HFFc6 (cell line): ENCODE results near the gene PGF. TPM values are rescaled to one million over a fixed set of nuclear protein-coding genes. Genes with fewer than 3 reads are reported as not detected.

ENCODE experiments used
- DNase-seq: peaks from one replicate; pipeline ENCODE4 v3.0.0-alpha.2; 2018
- H3K27ac Mint-ChIP-seq: 2 replicates; pipeline ENCODE4 v1.8.0; 2020; ENCODE audit warnings: mild to moderate bottlenecking, mixed read lengths
- H3K27me3 Mint-ChIP-seq: 2 replicates; pipeline ENCODE4 v1.8.0; 2021; ENCODE audit warnings: mild to moderate bottlenecking, moderate library complexity, mixed read lengths; ENCODE audit not compliant: insufficient read depth
- H3K36me3 Mint-ChIP-seq: 2 replicates; pipeline ENCODE4 v1.8.0; 2021; ENCODE audit warnings: low read depth, mixed read lengths
- H3K4me1 Mint-ChIP-seq: 2 replicates; pipeline ENCODE4 v1.8.0; 2020; ENCODE audit warnings: low read depth, mixed read lengths
- H3K4me3 Mint-ChIP-seq: 2 replicates; pipeline ENCODE4 v1.8.0; 2020; ENCODE audit warnings: mild to moderate bottlenecking, moderate library complexity, mixed read lengths
- H3K9me3 Mint-ChIP-seq: 2 replicates; pipeline ENCODE4 v1.8.0; 2020; ENCODE audit warnings: mild to moderate bottlenecking, mixed read lengths
- total RNA-seq, 6 experiments: library from RNA; stranded (reverse); fragmentation: NEBNext Ultra II Directional; extraction: Animal tissue kit (Norgen Biotek cat#: 25700); gene quantifications; 2 replicates in 1 of 6; 3 replicates in 5 of 6; pipeline ENCODE4 v1.2.3, GENCODE V29; 2021
- TF ChIP-seq, protein P1 (sequence below): fragments of 200-600 bp; sonication (generic); IDR thresholded peaks from 2 replicates; pipeline ENCODE4 v1.5.0; 2021; ENCODE audit warnings: antibody characterized with exemption, mild to moderate bottlenecking

Gene PGF
- total RNA-seq, 6 experiments from 2014 or later: 0.87 to 2.9 (median 2.7) TPM

DNA sequence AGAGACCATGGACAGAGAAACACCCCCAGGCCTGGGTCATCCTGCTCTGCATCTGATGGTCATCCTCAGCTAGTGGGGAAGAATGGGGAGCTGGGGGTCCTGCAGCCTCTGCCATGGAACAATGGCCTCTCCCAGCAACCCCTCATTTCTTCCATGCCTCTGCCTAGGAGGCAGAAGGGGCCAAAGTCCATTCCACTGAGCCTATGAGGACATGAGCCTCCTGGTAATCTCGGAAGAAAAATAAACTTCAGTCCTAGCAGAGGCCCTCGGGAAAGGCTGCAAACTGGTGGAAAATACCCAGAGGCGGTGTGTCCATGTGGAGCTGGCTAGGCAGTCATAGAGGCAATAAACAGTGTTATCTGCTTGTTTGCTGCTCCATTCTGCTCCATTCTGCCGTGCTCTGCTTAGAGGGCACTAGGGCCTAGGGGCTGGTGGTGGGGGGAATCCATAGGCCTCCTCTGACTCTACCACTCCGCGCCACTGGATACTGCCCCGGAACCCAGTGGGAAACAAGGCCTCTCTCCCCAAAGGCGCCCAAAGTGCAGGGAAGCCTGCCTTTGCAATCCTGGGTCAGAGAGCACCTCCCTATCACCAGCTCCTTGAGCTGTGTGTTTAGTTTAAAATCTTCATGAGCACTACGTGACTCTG is 4.5 kb downstream of the PGF start:
- TF ChIP-seq, protein P1, sequence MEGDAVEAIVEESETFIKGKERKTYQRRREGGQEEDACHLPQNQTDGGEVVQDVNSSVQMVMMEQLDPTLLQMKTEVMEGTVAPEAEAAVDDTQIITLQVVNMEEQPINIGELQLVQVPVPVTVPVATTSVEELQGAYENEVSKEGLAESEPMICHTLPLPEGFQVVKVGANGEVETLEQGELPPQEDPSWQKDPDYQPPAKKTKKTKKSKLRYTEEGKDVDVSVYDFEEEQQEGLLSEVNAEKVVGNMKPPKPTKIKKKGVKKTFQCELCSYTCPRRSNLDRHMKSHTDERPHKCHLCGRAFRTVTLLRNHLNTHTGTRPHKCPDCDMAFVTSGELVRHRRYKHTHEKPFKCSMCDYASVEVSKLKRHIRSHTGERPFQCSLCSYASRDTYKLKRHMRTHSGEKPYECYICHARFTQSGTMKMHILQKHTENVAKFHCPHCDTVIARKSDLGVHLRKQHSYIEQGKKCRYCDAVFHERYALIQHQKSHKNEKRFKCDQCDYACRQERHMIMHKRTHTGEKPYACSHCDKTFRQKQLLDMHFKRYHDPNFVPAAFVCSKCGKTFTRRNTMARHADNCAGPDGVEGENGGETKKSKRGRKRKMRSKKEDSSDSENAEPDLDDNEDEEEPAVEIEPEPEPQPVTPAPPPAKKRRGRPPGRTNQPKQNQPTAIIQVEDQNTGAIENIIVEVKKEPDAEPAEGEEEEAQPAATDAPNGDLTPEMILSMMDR: no peak
- no peak overlapping the region for H3K27ac Mint-ChIP-seq
- DNase-seq: no peak
- peaks cover 14% of the 10 kb centered on the region for H3K4me1 Mint-ChIP-seq
- no peaks in the 10 kb centered on the region for H3K9me3 Mint-ChIP-seq
- H3K36me3 Mint-ChIP-seq: no peaks in the 10 kb centered on the region
- no peak overlapping the region for H3K4me3 Mint-ChIP-seq
- H3K27me3 Mint-ChIP-seq: peaks cover 2% of the 10 kb centered on the region

DNA sequence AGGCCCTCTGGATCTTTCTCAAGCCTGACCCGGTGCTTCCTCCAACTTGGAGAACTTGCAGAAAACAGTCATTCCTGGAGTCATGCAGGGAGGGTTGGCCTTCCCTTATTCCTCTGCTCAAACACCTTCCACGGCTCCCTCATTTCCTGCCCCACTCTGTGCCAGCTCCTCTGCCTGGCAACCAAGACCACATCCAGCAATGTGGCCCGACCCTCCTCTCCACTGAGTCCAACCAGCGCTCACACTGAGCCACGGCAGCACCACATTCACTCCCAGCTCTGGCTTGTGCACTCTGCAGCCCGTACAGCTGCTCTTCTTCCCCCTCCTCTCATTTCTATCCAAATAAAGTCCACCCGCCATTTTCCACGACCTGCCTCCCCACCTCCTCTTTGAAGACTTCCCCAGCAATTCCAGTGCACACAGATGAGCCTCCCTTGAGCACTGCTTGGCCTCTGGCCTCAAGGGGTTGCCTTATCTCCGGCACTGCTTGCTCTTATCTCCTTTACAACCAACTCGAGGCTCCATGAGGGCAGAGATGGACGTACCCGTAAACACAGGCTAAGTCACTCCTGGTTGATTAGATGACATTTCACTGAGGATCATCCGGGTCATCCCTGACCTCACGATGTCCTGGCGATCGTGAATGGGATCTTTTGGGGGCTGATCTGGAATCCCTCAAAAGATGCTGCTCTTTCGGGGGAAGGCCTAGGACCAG is 5.4 kb downstream of the PGF start:
- H3K4me1 Mint-ChIP-seq: peaks cover 14% of the 10 kb centered on the region

DNA sequence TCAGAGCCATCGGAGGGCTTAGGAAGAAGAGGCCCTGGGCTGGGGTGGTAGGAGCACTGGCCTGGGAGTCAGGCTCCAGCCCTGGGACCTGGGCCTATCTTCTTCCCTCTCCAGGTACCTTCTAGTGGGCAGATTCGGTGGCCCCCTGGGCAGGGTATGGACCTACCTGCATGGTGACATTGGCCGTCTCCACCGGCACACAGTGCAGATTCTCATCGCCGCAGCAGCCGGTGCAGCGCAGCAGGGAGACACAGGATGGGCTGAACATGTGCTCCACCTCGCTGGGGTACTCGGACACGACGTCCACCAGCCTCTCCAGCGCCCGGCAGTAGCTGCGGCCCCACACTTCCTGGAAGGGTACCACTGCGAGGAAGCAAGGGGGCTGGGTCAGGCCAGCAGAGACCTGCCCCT is 6.2 kb downstream of the PGF start:
- TF ChIP-seq, protein P1: no peak
- H3K36me3 Mint-ChIP-seq: no peaks in the 10 kb centered on the region
- H3K27me3 Mint-ChIP-seq: peaks cover 1% of the 10 kb centered on the region
- H3K27ac Mint-ChIP-seq: no peak overlapping the region
- no peak for DNase-seq
- no peak overlapping the region for H3K4me3 Mint-ChIP-seq
- peaks cover 14% of the 10 kb centered on the region for H3K4me1 Mint-ChIP-seq
- no peaks in the 10 kb centered on the region for H3K9me3 Mint-ChIP-seq

More for the DNA sequence above, 5.4 kb downstream of the PGF start:
- Mint-ChIP-seq H3K36me3 (no peaks in the 10 kb centered on the region), H3K27me3 (peaks cover 1% of the 10 kb centered on the region), H3K27ac (no peak overlapping the region), H3K4me3 (no peak overlapping the region), H3K9me3 (no peaks in the 10 kb centered on the region)
- DNase-seq: no peak
- TF ChIP-seq, protein P1: no peak

DNA sequence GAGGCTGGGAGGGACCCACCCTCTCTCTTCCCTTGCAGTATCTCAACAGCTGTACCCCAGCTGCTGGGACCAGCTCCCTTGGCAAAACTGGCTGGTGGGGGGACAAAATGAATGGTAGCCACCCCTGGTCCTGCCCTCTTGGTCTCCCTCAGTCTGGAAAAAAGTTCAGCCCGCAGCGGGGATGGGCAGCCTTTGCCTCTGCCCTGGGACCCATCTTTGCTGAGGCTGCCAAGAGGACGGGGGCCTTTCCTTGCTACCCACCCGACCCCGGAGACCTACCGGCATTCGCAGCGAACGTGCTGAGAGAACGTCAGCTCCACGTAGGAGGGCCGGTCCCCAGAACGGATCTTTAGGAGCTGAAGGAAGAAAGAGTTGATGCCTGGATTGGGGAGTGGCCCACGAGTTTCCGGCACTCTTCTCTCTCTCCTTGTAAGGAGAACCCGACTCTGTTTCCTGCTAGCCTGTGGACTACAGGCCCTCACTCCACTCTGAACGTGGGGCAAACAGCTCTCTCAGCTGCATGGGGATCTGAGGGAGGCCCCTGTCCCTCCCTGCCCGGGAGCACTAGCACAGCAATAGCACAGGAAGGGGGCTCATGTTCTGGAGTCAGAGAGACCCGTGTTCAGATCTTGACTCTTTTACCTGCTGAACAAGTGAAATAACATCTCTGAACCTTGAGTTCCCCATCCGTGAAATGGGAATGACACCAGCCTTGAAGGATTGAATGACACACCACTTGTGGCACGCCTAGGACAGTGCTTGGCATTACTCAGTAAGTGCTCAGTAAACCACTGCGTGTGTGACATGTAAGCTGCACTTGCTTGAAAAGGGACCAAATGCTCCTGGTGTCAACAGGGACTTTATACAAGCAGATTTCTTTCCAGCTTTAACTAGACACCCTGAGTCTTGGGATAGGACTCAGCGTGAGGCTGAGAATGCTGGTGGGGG is 6.9 kb downstream of the PGF start:
- TF ChIP-seq, protein P1: no peak
- peaks cover 14% of the 10 kb centered on the region for H3K4me1 Mint-ChIP-seq
- no peaks in the 10 kb centered on the region for H3K36me3 Mint-ChIP-seq
- no peak for DNase-seq
- H3K4me3 Mint-ChIP-seq: no peak overlapping the region
- H3K9me3 Mint-ChIP-seq: no peaks in the 10 kb centered on the region
- H3K27me3 Mint-ChIP-seq: peaks cover 1% of the 10 kb centered on the region
- H3K27ac Mint-ChIP-seq: no peak overlapping the region

DNA sequence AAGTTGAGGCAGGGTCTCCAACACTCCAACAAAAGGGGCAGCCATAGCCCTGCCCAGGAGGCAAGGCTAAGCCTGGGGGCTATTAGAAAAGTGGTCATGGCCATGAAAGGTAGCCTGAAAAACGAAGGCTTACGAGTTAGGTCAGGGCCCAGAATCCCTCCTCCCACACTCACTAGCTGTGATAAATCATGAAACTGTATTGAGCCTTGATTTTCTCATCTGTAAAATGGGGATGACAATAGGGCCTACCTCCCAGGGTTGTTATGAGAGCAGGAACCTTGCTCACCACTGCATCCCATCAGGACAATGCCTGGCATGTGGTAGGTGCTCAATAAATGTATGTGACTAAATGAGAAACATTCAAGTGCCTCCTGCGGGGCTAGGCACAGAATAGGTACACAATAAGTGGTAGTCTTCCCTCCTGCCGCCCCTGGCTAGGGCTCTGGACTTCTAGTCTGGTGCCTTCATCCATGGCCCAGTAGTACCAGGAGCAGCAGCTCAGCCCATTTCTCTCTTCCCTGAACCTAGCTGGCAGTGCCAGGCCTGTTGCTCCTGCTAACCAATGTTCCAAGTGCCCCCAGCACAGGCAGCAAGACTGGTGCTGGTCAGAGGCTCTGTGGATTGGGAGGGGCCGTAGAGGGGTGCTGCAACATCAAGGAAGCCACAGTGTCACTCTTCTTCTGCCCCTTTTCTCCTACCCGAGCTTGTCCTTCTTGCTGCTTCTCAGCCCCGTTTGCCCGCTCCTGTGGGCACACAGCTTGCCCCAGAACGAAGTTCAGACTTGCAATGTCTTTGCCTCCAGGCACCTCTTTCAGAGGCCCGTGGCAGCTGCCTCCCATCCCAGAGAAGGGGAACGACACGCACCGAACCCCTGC is 7.8 kb downstream of the PGF start:
- Mint-ChIP-seq H3K27me3 (no peaks in the 10 kb centered on the region; the same call in none of the 2 replicates), H3K4me3 (no peak overlapping the region), H3K4me1 (peaks cover 14% of the 10 kb centered on the region), H3K36me3 (no peaks in the 10 kb centered on the region), H3K27ac (no peak overlapping the region), H3K9me3 (no peaks in the 10 kb centered on the region)
- TF ChIP-seq, protein P1: no peak
- no peak for DNase-seq
